ENCODE measurements around the gene IL17REL.

IL17REL gene

DNA sequence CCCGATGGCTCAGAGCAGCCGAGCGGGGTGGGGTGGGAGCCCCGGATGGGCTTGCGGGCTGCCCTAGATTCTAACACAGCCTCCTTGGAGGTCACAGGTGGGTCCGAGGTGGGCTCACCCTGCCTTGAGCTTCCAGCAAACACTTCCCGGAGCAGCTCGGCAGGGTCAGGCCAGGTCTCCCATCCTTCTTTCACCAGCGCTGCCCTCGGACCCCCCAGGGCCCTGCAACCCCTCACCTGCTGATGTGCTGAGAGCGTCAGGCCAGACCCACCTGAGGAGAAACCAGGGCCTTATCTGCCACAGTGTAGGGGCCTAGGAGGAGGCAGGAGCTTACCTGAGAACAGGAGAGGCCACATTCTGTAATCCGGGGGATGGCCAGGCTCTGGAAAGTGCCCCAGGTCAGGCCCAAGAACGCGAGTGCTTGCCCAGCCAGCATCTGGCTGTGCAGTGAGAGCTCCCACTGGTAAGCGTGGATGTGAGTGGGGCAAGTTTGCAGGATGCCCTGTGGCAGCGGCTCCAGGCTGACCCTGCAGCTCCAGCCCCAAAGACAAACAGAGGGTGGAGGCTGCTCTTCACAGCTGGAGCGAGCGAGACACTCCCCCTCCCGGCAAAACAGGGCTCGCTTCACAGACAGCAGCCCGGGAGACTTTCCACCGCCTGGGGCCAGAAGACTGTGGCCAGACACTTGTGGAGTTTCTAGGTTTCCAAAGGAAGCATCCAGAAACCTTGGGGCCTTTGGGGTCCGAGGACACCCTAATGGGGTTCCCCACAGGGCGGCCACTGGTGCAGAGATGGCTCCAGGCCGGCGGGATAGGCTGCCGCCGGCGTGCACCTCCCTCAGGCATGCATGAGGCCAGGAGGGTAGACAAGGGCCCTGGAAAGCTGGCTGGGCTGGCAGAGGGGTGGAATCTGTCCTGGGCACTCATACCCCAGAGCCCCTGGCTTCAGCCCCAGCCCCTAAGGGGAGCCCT, at the start of gene IL17REL:
TSS of gene IL17REL (minus strand) at position 555 of the 971 bp plus-strand sequence. CDS start at position 436, 119 bp downstream.
- DNase-seq: no peak

GRCh38 chr22:50061824-50062355, 49.3 kb upstream of the IL17REL start:
- no peak for DNase-seq

DNA sequence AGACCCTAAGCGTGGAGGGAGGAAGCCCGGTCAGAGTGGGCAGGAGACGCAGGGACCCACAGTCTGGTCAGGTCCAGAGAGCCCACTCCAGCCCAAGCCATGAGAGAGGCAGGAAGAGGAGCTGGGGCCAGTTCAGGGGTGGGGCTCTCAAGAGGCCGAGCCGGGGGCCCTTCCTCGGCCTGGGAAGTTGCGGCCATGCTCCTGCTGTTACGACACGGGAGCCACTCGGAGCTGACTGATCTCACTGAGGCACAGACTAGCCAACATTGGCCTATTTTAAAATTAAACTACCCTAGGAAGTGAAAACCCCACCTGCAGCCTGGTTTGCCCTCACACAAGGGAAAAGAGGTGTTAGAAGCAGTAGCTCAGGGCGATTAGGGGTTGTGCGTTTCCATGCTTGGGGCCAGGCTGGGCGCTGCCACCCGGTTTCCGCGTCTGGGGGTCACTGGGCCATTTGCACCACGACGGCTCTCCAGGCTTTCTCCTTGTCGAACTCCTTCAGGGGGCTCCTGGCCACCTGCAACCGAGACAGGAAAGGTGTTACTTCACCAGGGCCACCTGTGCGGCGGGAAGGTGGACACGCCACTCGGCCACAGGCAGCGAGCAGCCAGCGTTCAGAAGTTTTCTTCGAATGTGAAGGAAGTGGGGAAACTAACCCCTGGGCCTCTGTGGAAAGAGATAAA, 48.7 kb upstream of the IL17REL start:
- DNase-seq: no peak

- DNase-seq: no peak
These were observed 48.0 kb upstream of the IL17REL start for GRCh38 chr22:50060441-50061140.

DNA sequence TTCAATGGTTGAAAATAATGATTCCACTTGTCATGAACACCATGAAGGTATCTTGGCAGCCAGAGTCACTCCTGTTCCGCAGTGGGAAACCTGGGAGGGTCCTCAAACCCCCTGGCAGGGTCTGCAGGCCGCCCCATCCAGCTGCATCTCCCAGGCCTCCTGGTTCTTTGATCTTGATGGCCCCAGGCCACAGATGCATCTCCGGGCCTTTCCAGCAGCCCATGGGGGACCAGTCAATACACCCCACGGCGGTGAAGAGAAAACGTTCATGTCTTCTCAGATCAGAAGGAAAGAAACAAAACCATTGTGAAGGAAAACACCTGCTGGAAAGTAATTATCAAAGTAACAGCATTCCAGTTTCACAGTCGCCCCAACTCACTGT, 47.3 kb upstream of the IL17REL start:
- DNase-seq: no peak

DNA sequence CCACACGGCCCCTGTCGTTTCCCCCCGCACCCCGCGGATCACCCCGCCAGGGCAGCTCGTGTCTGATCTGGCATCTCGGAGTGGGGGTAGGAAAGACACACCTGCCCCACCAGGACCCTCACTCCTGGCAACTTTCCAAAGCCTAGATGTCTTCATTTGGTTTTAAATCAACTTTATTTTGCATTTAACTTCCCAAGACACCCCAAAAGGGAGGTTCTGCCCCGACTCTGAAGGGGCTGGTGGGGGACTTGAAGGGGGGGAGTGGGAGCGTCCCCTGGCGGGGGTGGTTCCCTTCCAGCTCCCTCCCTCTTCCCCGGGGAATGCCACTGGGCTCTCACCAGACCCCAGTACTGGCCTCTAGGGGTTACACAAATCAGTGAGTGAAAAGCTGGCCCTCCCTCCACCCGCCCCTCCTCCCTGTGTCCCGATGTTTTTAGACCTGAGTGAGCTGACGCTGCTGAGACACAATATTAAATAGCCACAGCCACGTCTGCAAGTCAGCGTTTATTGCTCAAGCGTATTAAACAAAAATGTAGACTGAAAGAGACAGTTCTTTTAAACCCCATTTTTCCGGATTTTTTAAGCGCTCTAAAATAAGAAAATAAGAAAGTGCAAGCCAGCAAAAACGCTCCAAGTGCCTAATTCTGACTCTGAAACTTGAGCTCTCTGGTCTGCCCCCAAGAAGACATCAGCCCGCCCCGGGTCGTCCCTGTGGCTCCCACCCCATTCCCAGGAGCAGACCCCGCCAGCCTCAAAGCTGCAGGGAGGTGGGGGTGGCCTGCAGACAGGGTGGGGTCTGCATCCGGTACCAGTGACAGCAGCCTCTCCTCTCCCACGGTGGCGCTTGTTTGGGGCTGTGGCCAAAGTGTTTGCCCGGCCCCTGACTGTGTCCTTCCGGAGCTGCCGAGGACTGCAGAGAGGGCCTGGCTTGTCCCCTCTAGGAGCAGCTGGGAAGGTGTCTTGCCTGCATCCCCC, 46.6 kb upstream of the IL17REL start:
- peak in 2 of 3 donors; percentile 7 to 26 for DNase-seq

- DNase-seq: peak in 1 of 3 donors; percentile 20
These were observed 45.7 kb upstream of the IL17REL start, which contains the start of gene TTLL8 for GRCh38 chr22:50058061-50058905. Gene TTLL8, minus strand, starts transcription at chr22:50058298.

DNA sequence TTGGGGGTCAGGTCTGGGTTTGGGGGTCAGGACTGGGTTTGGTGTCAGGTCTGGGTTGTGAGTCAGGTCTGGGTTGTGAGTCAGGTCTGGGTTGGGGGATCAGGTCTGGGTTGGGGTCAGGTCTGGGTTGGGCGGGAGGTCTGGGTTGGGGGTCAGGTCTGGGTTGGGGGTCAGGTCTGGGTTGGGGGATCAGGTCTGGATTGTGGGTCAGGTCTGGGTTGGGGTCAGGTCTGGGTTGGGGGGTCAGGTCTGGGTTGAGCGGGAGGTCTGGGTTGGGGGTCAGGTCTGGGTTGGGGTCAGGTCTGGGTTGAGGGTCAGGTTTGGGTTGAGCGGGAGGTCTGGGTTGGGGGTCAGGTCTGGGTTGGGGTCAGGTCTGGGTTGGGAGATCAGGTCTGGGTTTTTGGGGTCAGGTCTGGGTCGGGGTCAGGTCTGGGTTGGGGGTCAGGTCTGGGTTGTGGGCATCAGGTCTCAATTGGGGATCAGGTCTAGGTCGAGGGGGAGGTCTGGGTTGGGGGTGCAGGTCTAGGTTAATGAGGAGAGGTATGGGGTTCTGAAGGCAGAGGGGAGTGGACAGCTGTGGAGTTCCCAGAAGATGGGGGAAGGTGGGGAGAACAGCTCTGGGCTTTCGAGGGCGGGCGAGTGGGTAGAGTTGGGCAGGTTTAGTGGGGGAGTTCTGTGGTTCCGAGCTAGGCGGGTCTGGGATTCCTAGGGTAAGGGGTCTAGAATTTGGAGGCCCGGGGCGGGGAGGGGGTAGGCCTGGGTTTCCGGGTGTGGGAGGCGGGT, 44.9 kb upstream of the IL17REL start:
- no peak for DNase-seq

DNA sequence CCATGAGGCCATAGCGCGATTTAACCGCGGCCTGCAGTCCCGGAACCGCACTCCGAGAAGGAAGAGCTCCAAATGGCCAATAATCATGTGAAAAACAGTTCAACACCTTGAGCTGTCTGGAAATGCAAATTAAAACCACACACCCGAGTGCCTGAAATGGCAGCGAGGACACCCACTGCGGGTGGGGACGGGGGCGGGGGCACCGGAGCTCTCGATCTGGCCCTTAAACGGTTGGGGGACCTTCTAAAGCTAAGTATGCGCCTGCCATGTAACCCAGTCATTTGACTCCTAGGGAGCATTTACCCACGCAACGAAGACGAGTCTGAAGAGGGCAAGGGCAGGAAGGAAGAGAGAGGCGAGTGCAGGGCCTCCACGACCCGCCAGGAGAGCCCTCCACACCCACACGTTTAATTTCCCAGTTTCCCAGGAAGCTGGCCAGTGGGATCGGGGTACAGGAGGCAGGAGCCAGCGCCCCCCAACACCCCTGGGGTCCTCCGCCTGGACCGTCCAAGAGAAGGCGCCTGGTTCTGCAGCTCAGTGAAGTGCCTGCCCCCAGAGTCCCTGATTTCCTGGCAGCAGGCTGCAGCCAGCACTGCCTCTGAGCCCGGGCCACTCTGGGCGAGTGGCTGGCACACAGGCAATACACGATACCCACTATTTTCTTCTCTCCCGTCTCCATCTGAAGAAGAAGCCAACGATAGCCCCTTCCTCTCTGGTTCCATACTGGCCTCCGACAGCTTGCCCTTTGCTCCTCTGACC, 43.8 kb upstream of the IL17REL start:
- no peak for DNase-seq

DNA sequence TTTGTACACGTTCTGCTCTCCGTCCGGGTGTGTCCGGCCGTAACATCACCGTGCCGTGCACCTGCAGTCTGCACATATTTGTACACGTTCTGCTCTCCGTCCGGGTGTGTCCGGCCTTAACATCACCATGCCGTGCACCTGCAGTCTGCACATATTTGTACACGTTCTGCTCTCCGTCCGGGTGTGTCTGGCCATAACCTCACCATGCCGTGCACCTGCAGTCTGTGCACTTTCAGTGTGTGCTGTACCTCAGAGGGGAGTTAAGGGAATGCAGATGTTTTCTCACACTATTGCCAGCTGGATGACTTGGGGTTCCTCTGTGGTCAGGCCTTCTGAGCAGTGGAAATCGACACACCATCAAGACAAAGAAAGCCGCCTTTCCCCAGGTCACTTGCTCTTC, 41.3 kb upstream of the IL17REL start:
- no peak for DNase-seq

DNA sequence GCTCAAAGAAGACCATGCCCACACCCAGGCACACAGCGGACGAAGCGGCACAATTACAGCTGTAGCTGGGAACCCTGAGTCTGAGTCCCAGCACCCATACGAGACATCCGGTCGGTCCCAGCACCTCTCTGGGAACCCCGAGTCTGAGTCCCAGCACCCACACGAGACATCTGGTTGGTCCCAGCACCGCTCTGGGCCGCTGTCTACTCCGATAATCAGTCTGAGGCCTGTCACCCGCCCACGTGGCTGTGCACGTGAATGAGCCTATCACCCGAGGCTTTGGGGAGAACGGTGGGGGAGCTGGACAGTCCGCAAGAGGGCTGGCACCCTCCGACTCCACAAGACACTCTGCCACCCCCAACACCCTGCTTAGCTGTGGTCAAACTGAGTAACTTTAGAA, 39.4 kb upstream of the IL17REL start:
- no peak for DNase-seq

DNA sequence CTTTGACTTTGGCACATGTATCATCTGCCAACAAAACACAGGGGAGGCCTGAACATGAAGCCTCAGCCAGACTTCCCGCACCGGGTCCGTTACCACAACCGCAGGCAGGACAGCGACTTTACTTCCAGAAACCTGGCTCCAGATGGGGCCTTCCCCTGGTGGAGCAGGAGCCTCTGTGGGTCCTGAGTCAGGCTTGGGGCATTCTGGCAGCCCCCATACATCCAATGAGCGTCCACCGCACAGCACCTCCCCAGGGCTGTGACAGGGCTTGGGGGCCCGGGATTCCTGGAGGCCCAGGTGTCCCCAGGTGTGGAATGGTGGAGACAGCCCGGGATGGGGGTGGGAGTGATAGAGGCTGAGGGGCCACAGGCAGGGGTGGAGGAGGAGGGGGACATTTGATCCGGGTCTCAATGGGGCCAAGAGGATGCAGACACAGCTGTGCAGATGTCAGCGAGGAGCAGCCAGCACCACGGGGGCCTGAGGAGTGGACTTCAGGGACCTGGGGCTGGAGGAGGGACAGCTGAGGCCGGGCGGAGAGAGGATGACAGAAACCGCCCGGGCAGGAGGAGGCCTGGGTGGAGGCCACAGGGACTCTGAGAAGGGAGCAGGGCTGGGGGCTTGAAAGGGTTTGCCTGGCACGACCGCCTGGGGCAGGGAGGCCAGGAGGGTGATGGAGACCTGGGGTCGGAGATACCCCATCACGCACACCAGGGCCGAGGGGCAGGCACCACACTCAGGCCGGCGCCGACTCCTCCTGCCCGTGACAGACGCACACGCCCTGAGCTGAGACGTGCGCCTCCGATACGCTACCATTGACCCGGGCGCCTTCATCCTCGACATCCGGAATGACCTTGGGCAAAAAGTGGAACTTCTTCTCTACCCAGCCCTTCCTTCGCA, 37.0 kb upstream of the IL17REL start:
- no peak for DNase-seq

- no peak for DNase-seq
These were observed 36.3 kb upstream of the IL17REL start for GRCh38 chr22:50048836-50049235.

DNA sequence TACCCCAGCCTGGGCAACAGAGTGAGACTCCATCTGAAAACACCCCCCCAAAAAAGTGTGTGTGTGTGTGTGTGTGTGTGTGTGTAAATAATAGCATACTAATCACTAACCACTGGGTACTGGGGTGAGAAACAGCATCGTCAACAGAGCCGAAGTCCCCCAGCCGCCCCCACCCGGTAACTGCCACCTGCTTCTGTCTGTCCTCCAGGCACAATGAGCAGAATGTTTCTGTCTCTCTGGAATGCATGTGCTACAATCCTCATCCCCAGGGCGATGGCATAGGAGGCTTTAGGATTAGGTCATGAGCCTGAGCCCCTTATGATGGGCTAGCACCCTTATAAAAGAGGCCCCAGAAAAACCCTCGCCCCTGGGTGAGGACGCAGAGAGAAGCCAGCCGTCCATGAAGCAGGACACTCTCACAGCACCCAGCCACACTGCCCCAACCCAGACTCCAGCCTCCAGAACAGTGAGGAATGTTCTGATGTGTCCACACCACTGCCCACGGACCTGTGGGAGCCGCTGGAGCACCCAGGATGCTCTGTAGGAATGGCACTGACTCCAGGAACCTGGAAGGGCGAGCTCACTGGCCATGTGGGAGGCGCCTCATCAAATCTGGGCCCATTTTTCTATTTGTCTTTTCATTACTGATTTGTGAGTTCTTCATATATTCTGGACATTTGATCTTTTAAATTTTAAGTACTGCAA, 35.6 kb upstream of the IL17REL start:
- no peak for DNase-seq

DNA sequence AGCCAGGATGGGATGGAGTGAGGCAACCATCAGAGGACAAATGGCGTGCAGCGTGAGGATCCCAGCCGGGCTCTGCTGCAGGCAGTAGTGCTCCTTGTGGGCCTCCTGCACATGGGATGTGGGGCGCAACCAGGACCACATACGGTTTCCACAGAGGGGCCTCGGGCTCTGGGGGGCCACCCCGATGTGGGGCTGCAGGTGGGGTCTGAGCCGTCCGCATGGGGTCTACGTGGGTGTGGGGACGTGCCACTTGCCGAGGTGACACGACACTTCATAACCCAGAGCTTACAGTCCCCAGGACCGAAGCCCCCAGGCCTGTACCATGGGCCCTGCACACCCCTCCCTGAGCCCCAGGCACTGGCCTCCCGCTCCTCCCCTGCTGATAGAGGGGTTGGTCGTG, 34.8 kb upstream of the IL17REL start:
- DNase-seq: no peak

DNA sequence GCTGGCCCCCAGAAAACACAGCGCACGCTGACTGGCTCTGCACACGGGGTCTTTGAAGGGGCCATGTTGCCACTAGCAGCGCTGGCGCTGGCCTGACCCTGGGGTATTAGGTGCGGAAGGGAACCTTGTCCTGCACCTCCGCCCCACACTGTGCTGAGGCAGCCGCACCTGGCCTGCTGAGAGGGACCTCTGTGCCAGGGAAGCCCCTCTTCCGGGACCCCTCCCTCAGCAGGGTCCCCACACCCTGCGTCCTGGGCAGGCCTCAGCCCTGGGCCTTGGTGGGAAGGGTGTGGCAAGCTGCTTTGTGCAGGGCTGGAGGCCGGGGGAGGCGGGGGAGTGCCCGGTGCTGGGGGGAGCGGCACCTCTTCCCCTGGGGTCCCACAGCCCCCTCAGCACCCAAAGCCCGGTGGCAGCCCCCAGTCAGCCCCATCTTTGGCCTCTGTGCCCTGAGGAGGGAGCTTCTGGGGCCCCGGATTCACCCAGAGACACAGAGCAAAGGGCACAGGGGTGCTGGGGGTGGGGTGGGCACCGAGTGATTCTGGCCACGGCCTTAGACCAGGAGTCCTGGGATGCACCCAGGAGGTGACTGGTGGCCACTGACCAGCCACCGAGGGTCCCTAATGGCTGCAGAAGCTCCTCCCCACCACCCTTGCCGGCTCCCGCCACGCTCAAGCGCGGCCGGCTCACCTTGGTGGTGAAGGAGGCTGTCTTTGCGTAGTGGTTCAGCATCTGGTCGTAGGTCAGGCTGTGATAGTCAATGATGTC, 34.1 kb upstream of the IL17REL start:
- no peak for DNase-seq

- no peak for DNase-seq
These were observed 33.5 kb upstream of the IL17REL start for GRCh38 chr22:50046019-50046415.
